ENCODE results near the gene HLA-DQA1. TPM values are rescaled to one million over a fixed set of nuclear protein-coding genes. Genes with fewer than 3 reads are reported as not detected.

The HLA-DQA1 gene
- polyA plus RNA-seq, 3 donors: 6.2 to 47.9 (median 8.1) TPM

- WGBS, 3 donors: 62 to 68% (median 63%) methylated on average over 4 of the region's 4 CpGs
- H3K27ac ChIP-seq (ENCODE audit: low read depth, low read length): no peak overlapping the region
Measured at GRCh38 chr6:32679492-32679891, 42.3 kb downstream of the HLA-DQA1 start.

- WGBS, 3 donors: 62 to 93% (median 90%) methylated on average over 1 of the region's 1 CpG
- H3K27ac ChIP-seq (ENCODE audit: low read depth, low read length): no peak overlapping the region
Measured at GRCh38 chr6:32680055-32680454, 42.8 kb downstream of the HLA-DQA1 start.

GRCh38 chr6:32684246-32684645 is 47.0 kb downstream of the HLA-DQA1 start:
- WGBS, 3 donors: 70 to 90% (median 87%) methylated on average over 3 of the region's 3 CpGs
- no peak overlapping the region for H3K27ac ChIP-seq (ENCODE audit: low read depth, low read length)

- no peak overlapping the region for H3K27ac ChIP-seq (ENCODE audit: low read depth, low read length)
- 7 to 19% (median 12%) methylated on average over 1 of the region's 1 CpG for WGBS, 3 donors
Measured at GRCh38 chr6:32685603-32686002, 48.4 kb downstream of the HLA-DQA1 start.

GRCh38 chr6:32689531-32690501 is 52.6 kb downstream of the HLA-DQA1 start:
- no peak overlapping the region for H3K27ac ChIP-seq (ENCODE audit: low read depth, low read length)
- 65 to 69% (median 68%) methylated on average over 5 of the region's 5 CpGs for WGBS, 3 donors

GRCh38 chr6:32692019-32692418 is 54.8 kb downstream of the HLA-DQA1 start:
- H3K27ac ChIP-seq (ENCODE audit: low read depth, low read length): no peak overlapping the region
- 0 to 2% (median 0%) methylated on average over 1 of the region's 1 CpG for WGBS, 3 donors

Other genes with a start within 250 kb of the HLA-DQA1 start
- gene BTNL2, start 230.2 kb upstream of the HLA-DQA1 start, polyA plus RNA-seq: not detected
- 100 to 1,000 TPM in 1 of 3 donors, 10 to 100 TPM in 2; 53.2 to 220 (median 67.1) TPM for gene HLA-DRA, start 197.5 kb upstream of the HLA-DQA1 start, polyA plus RNA-seq
- 1 to 10 TPM in 2 of 3 donors, under 1 TPM in 1; 0.67 to 1.4 (median 1.0) TPM for gene HLA-DRB5, start 107.1 kb upstream of the HLA-DQA1 start, polyA plus RNA-seq
- gene HLA-DRB1, start 47.6 kb upstream of the HLA-DQA1 start, polyA plus RNA-seq: 10 to 100 TPM; 26.0 to 93.5 (median 30.5) TPM
- gene HLA-DQB1, start 29.3 kb downstream of the HLA-DQA1 start, polyA plus RNA-seq: 10 to 100 TPM in 2 of 3 donors, 1 to 10 TPM in 1; 8.7 to 73.5 (median 43.3) TPM
- gene HLA-DQA2, start 104.0 kb downstream of the HLA-DQA1 start, polyA plus RNA-seq: not detected
- gene HLA-DQB2, start 126.1 kb downstream of the HLA-DQA1 start, polyA plus RNA-seq: not detected
- gene HLA-DOB, start 179.6 kb downstream of the HLA-DQA1 start, polyA plus RNA-seq: under 1 TPM in 2 of 3 donors, not detected in 1; 0.58 to 0.62 TPM
- gene TAP2, start 201.3 kb downstream of the HLA-DQA1 start, polyA plus RNA-seq: 10 to 100 TPM in 2 of 3 donors, 1 to 10 TPM in 1; 8.3 to 29.4 (median 17.8) TPM
- gene PSMB8, start 206.6 kb downstream of the HLA-DQA1 start, polyA plus RNA-seq: 10 to 100 TPM; 43.8 to 93.3 (median 61.5) TPM
- gene TAP1, start 216.3 kb downstream of the HLA-DQA1 start, polyA plus RNA-seq: 10 to 100 TPM; 29.6 to 43.0 (median 34.0) TPM
- 10 to 100 TPM; 17.0 to 66.6 (median 53.4) TPM for gene PSMB9, start 216.8 kb downstream of the HLA-DQA1 start, polyA plus RNA-seq

All from adipose tissue (tissue), 3 donors.